Measurements from ENCODE around the gene TGFB1.

- TF ChIP-seq SIN3A (IDR thresholded peaks at IDR 0.05; ENCODE audit: borderline replicate concordance, insufficient read depth, low read depth, low read length) (no peak), CTCF (IDR thresholded peaks at IDR 0.05) (no peak)
Measured at GRCh38 chr19:41398050-41398418, 44.3 kb upstream of the TGFB1 start.
